Dendritic cell treated with granulocyte-macrophage colony-stimulating factor and Interleukin-4, amounts not matched to agents 40 ng/mL and 50 ng/mL, for 4 days (primary cell): ENCODE measurements around the gene NSF.
"Not testable (repeated sequence)": the region's sequence is repeated elsewhere in the genome, so short reads cannot be mapped to it uniquely, and the experiment has no call there.

Experiments used
- H3K27ac Mint-ChIP-seq: one replicate; pipeline ENCODE4 v1.8.0; 2022; ENCODE audit warnings: mild to moderate bottlenecking, mixed read lengths
- H3K27me3 Mint-ChIP-seq: one replicate; pipeline ENCODE4 v1.8.0; 2022; ENCODE audit warnings: mild to moderate bottlenecking, mixed read lengths
- H3K36me3 Mint-ChIP-seq: one replicate; pipeline ENCODE4 v1.8.0; 2022; ENCODE audit warnings: low read depth, mixed read lengths
- H3K4me1 Mint-ChIP-seq: one replicate; pipeline ENCODE4 v1.8.0; 2022; ENCODE audit warnings: low read depth, mixed read lengths
- H3K4me3 Mint-ChIP-seq: one replicate; pipeline ENCODE4 v1.8.0; 2022; ENCODE audit warnings: mild to moderate bottlenecking, moderate library complexity, mixed read lengths
- H3K9me3 Mint-ChIP-seq: one replicate; pipeline ENCODE4 v1.8.0; 2022; ENCODE audit warnings: mixed read lengths
- intact Hi-C: fragments of 100-400 bp; cut with micrococcal nuclease; formaldehyde crosslinking; loops from one replicate; pipeline ENCODE4 v1.15.0; 2022

The NSF gene

GRCh38 chr17:46611304-46611703, 20.8 kb downstream of the NSF start:
- H3K9me3 Mint-ChIP-seq, result not testable (repeated sequence)

GRCh38 chr17:46613876-46614275, 23.4 kb downstream of the NSF start:
- not testable (repeated sequence) for H3K27me3 Mint-ChIP-seq

More at GRCh38 chr17:46611304-46611703, 20.8 kb downstream of the NSF start:
- H3K27ac Mint-ChIP-seq, intact Hi-C loops, H3K4me1 Mint-ChIP-seq, H3K36me3 Mint-ChIP-seq, H3K4me3 Mint-ChIP-seq, H3K27me3 Mint-ChIP-seq: not testable (repeated sequence)

GRCh38 chr17:46617121-46617520, 26.7 kb downstream of the NSF start:
- H3K27ac Mint-ChIP-seq, H3K9me3 Mint-ChIP-seq, H3K27me3 Mint-ChIP-seq, intact Hi-C loops, H3K4me3 Mint-ChIP-seq, H3K36me3 Mint-ChIP-seq, H3K4me1 Mint-ChIP-seq: not testable (repeated sequence)

More at GRCh38 chr17:46613876-46614275, 23.4 kb downstream of the NSF start:
- H3K27ac Mint-ChIP-seq, H3K36me3 Mint-ChIP-seq, intact Hi-C loops, H3K4me1 Mint-ChIP-seq, H3K4me3 Mint-ChIP-seq, H3K9me3 Mint-ChIP-seq: not testable (repeated sequence)

- H3K4me3 Mint-ChIP-seq, H3K27ac Mint-ChIP-seq, H3K4me1 Mint-ChIP-seq, H3K9me3 Mint-ChIP-seq, H3K27me3 Mint-ChIP-seq, intact Hi-C loops, H3K36me3 Mint-ChIP-seq: not testable (repeated sequence)
These were observed 28.5 kb downstream of the NSF start for GRCh38 chr17:46618975-46619374.

GRCh38 chr17:46623790-46624189, 33.3 kb downstream of the NSF start:
- H3K36me3 Mint-ChIP-seq, intact Hi-C loops, H3K27ac Mint-ChIP-seq, H3K9me3 Mint-ChIP-seq, H3K4me3 Mint-ChIP-seq, H3K27me3 Mint-ChIP-seq, H3K4me1 Mint-ChIP-seq: not testable (repeated sequence)

- H3K27ac Mint-ChIP-seq, H3K4me3 Mint-ChIP-seq, H3K4me1 Mint-ChIP-seq, H3K9me3 Mint-ChIP-seq, H3K36me3 Mint-ChIP-seq, H3K27me3 Mint-ChIP-seq, intact Hi-C loops: not testable (repeated sequence)
These were observed 34.3 kb downstream of the NSF start for GRCh38 chr17:46624726-46625125.

GRCh38 chr17:46627452-46627851, 37.0 kb downstream of the NSF start:
- H3K27ac Mint-ChIP-seq, intact Hi-C loops, H3K4me3 Mint-ChIP-seq, H3K27me3 Mint-ChIP-seq, H3K9me3 Mint-ChIP-seq, H3K36me3 Mint-ChIP-seq, H3K4me1 Mint-ChIP-seq: not testable (repeated sequence)

- not testable (repeated sequence) for H3K27me3 Mint-ChIP-seq
These were observed 38.4 kb downstream of the NSF start for GRCh38 chr17:46628753-46629436.

GRCh38 chr17:46632146-46632545, 41.7 kb downstream of the NSF start:
- H3K9me3 Mint-ChIP-seq, H3K27me3 Mint-ChIP-seq, H3K4me3 Mint-ChIP-seq, H3K36me3 Mint-ChIP-seq, H3K4me1 Mint-ChIP-seq, H3K27ac Mint-ChIP-seq, intact Hi-C loops: not testable (repeated sequence)

More at GRCh38 chr17:46628753-46629436, 38.4 kb downstream of the NSF start:
- H3K4me3 Mint-ChIP-seq, H3K9me3 Mint-ChIP-seq, H3K27ac Mint-ChIP-seq, intact Hi-C loops, H3K4me1 Mint-ChIP-seq, H3K36me3 Mint-ChIP-seq: not testable (repeated sequence)

- H3K27me3 Mint-ChIP-seq, H3K9me3 Mint-ChIP-seq, H3K36me3 Mint-ChIP-seq, H3K27ac Mint-ChIP-seq, intact Hi-C loops, H3K4me1 Mint-ChIP-seq, H3K4me3 Mint-ChIP-seq: not testable (repeated sequence)
These were observed 44.4 kb downstream of the NSF start for GRCh38 chr17:46634844-46635243.

- H3K27ac Mint-ChIP-seq, H3K4me3 Mint-ChIP-seq, intact Hi-C loops, H3K4me1 Mint-ChIP-seq, H3K27me3 Mint-ChIP-seq, H3K36me3 Mint-ChIP-seq, H3K9me3 Mint-ChIP-seq: not testable (repeated sequence)
These were observed 51.6 kb downstream of the NSF start for GRCh38 chr17:46641861-46642656.

GRCh38 chr17:46647251-46647650, 56.8 kb downstream of the NSF start:
- H3K27me3 Mint-ChIP-seq, H3K27ac Mint-ChIP-seq, H3K9me3 Mint-ChIP-seq, intact Hi-C loops, H3K36me3 Mint-ChIP-seq, H3K4me1 Mint-ChIP-seq, H3K4me3 Mint-ChIP-seq: not testable (repeated sequence)

- H3K27ac Mint-ChIP-seq, H3K9me3 Mint-ChIP-seq, H3K4me3 Mint-ChIP-seq, H3K36me3 Mint-ChIP-seq, intact Hi-C loops, H3K27me3 Mint-ChIP-seq, H3K4me1 Mint-ChIP-seq: not testable (repeated sequence)
These were observed 57.3 kb downstream of the NSF start for GRCh38 chr17:46647688-46648278.

- H3K27me3 Mint-ChIP-seq, H3K9me3 Mint-ChIP-seq, intact Hi-C loops, H3K4me3 Mint-ChIP-seq, H3K27ac Mint-ChIP-seq, H3K36me3 Mint-ChIP-seq, H3K4me1 Mint-ChIP-seq: not testable (repeated sequence)
These were observed 58.8 kb downstream of the NSF start for GRCh38 chr17:46649246-46649645.
